Middle frontal gyrus (tissue), 1 donor: ENCODE measurements around the gene MPIG6B.

Experiments
- DNase-seq: peaks from one replicate; pipeline ENCODE4 v3.0.0-alpha.2; 2015; ENCODE audit warnings: low spot score; ENCODE audit errors: extremely low spot score

MPIG6B gene

GRCh38 chr6:31765910-31766794 is 43.0 kb downstream of the MPIG6B start:
- DNase-seq: no peak

- no peak for DNase-seq
These were observed 44.0 kb downstream of the MPIG6B start for GRCh38 chr6:31767096-31767645.

- no peak for DNase-seq
These were observed 45.4 kb downstream of the MPIG6B start for GRCh38 chr6:31768363-31769257.

- no peak for DNase-seq
These were observed 46.7 kb downstream of the MPIG6B start for GRCh38 chr6:31769684-31770371.

GRCh38 chr6:31770860-31771259 is 47.7 kb downstream of the MPIG6B start:
- DNase-seq: no peak

GRCh38 chr6:31771992-31772358 is 48.8 kb downstream of the MPIG6B start:
- DNase-seq: no peak

- DNase-seq: no peak
These were observed 52.0 kb downstream of the MPIG6B start for GRCh38 chr6:31775184-31775583.

GRCh38 chr6:31775633-31776484 is 52.7 kb downstream of the MPIG6B start:
- no peak for DNase-seq
